HEK293 (cell line): Measurements from ENCODE around the gene APOC1.
A peak's percentile ranks its signal among the peaks of the same experiment; 100 is the strongest.

ENCODE experiments used
- CTCF ChIA-PET: fragments of 350-600 bp; formaldehyde crosslinking; extraction: SDS; loops from one replicate; lab custom pipeline; 2021; ENCODE audit warnings: antibody characterized with exemption; lab: Yijun Ruan, JAX
- POLR2A ChIA-PET: fragments of 300-600 bp; formaldehyde crosslinking; extraction: SDS; loops from one replicate; lab custom pipeline; 2020; ENCODE audit warnings: antibody characterized with exemption, inconsistent platforms; lab: Yijun Ruan, JAX
- H3K27ac ChIP-seq: fragments of 200-500 bp; sonication (Bioruptor generic); 2 replicates; pipeline ENCODE4 v1.5.1; 2014; ENCODE audit warnings: low read depth, low read length, control low read depth, inconsistent platforms; ENCODE audit errors: extremely low read depth
- H3K36me3 ChIP-seq, 2 experiments: fragments of 200-500 bp in 1 of 2; sonication (Bioruptor generic) in 1 of 2; 1 replicate in 1 of 2; 2 replicates in 1 of 2; pipeline ENCODE4 v1.5.1; 2014 to 2017; ENCODE audit warnings: inconsistent platforms in 2 of 2, low read length in 2 of 2; ENCODE audit not compliant: control insufficient read depth in 2 of 2, insufficient read depth in 1 of 2
- H3K4me1 ChIP-seq: fragments of 200-500 bp; sonication (Bioruptor generic); 2 replicates; pipeline ENCODE4 v1.5.1; 2014; ENCODE audit warnings: mild to moderate bottlenecking, low read length, inconsistent platforms; ENCODE audit not compliant: control insufficient read depth, insufficient read depth
- H3K4me3 ChIP-seq: 2 replicates; pipeline ENCODE4 v1.5.1; 2011; ENCODE audit warnings: low read depth, mild to moderate bottlenecking, control low read depth, low read length, moderate library complexity
- H3K9me3 ChIP-seq: fragments of 200-500 bp; sonication (Bioruptor generic); 2 replicates; pipeline ENCODE4 v1.5.1; 2014; ENCODE audit warnings: low read depth, low read length, inconsistent platforms; ENCODE audit not compliant: control insufficient read depth, insufficient read depth
- GLI2 ChIP-seq: fragments of 450-650 bp; formaldehyde crosslinking; IDR thresholded peaks from 2 replicates; pipeline ENCODE4; 2017; ENCODE audit warnings: missing biosample characterization, missing genetic modification characterization, low read depth, borderline replicate concordance
- GLIS1 ChIP-seq: fragments of 450-650 bp; formaldehyde crosslinking; IDR thresholded peaks from 2 replicates; pipeline ENCODE4 v1.5.1; 2016; ENCODE audit warnings: missing biosample characterization, missing genetic modification characterization
- GLIS2 ChIP-seq: fragments of 450-650 bp; formaldehyde crosslinking; IDR thresholded peaks from 2 replicates; pipeline ENCODE4 v1.5.1; 2016; ENCODE audit warnings: missing biosample characterization, missing genetic modification characterization
- HOXA7 ChIP-seq: sonication (generic); formaldehyde crosslinking; IDR thresholded peaks from 2 replicates; pipeline ENCODE4 v1.8.1; 2022; ENCODE audit warnings: missing genetic modification reagents, borderline replicate concordance
- KLF10 ChIP-seq: fragments of 450-650 bp; IDR thresholded peaks from 2 replicates; pipeline ENCODE4 v1.5.1; 2018; ENCODE audit warnings: missing biosample characterization, mild to moderate bottlenecking, missing genetic modification characterization
- OVOL3 ChIP-seq: fragments of 450-650 bp; formaldehyde crosslinking; IDR thresholded peaks from 2 replicates; pipeline ENCODE4 v1.5.1; 2016; ENCODE audit warnings: missing biosample characterization, missing genetic modification characterization
- ZBTB8A ChIP-seq: fragments of 450-650 bp; formaldehyde crosslinking; IDR thresholded peaks from 2 replicates; pipeline ENCODE4 v1.5.1; 2016; ENCODE audit warnings: missing biosample characterization, missing genetic modification characterization
- ZNF157 ChIP-seq: fragments of 450-650 bp; formaldehyde crosslinking; IDR thresholded peaks from 2 replicates; pipeline ENCODE4 v1.5.1; 2016; ENCODE audit warnings: missing biosample characterization, missing genetic modification characterization
- ZNF174 ChIP-seq: fragments of 450-650 bp; formaldehyde crosslinking; IDR thresholded peaks from 2 replicates; pipeline ENCODE4 v1.5.0; 2017; ENCODE audit warnings: missing biosample characterization, mild to moderate bottlenecking, missing genetic modification characterization
- ZNF335 ChIP-seq: fragments of 450-650 bp; formaldehyde crosslinking; conservative IDR thresholded peaks from 2 replicates; pipeline ENCODE4 v1.5.1; 2016; ENCODE audit warnings: missing biosample characterization, missing genetic modification characterization
- ZNF433 ChIP-seq: fragments of 450-650 bp; formaldehyde crosslinking; IDR thresholded peaks from 2 replicates; pipeline ENCODE4 v1.5.1; 2016; ENCODE audit warnings: missing biosample characterization, missing genetic modification characterization, low read depth
- ZNF561 ChIP-seq: fragments of 450-650 bp; IDR thresholded peaks from 2 replicates; pipeline ENCODE4 v1.5.1; 2018; ENCODE audit warnings: missing biosample characterization, missing genetic modification characterization, borderline replicate concordance
- ZNF623 ChIP-seq: fragments of 450-650 bp; formaldehyde crosslinking; IDR thresholded peaks from 2 replicates; pipeline ENCODE4 v1.5.1; 2016; ENCODE audit warnings: missing biosample characterization, missing genetic modification characterization
- ZNF768 ChIP-seq: fragments of 450-650 bp; formaldehyde crosslinking; IDR thresholded peaks from 2 replicates; pipeline ENCODE4 v1.5.1; 2018; ENCODE audit warnings: missing biosample characterization, mild to moderate bottlenecking, missing genetic modification characterization
- ZNF837 ChIP-seq: fragments of 450-650 bp; formaldehyde crosslinking; IDR thresholded peaks from 2 replicates; pipeline ENCODE4 v1.5.1; 2016; ENCODE audit warnings: missing biosample characterization, missing genetic modification characterization
- TF ChIP-seq, protein P1 (sequence below): fragments of 450-650 bp; formaldehyde crosslinking; IDR thresholded peaks from 2 replicates; pipeline ENCODE4 v1.5.1; 2016; ENCODE audit warnings: missing biosample characterization, missing genetic modification characterization
- TF ChIP-seq, protein P2 (sequence below): fragments of 450-650 bp; IDR thresholded peaks from 2 replicates; pipeline ENCODE4 v1.5.1; 2018; ENCODE audit warnings: missing biosample characterization, missing genetic modification characterization
- TF ChIP-seq, protein P3 (sequence below): fragments of 450-650 bp; formaldehyde crosslinking; IDR thresholded peaks from 2 replicates; pipeline ENCODE4; 2016; ENCODE audit warnings: missing biosample characterization, missing genetic modification characterization

The APOC1 gene

DNA sequence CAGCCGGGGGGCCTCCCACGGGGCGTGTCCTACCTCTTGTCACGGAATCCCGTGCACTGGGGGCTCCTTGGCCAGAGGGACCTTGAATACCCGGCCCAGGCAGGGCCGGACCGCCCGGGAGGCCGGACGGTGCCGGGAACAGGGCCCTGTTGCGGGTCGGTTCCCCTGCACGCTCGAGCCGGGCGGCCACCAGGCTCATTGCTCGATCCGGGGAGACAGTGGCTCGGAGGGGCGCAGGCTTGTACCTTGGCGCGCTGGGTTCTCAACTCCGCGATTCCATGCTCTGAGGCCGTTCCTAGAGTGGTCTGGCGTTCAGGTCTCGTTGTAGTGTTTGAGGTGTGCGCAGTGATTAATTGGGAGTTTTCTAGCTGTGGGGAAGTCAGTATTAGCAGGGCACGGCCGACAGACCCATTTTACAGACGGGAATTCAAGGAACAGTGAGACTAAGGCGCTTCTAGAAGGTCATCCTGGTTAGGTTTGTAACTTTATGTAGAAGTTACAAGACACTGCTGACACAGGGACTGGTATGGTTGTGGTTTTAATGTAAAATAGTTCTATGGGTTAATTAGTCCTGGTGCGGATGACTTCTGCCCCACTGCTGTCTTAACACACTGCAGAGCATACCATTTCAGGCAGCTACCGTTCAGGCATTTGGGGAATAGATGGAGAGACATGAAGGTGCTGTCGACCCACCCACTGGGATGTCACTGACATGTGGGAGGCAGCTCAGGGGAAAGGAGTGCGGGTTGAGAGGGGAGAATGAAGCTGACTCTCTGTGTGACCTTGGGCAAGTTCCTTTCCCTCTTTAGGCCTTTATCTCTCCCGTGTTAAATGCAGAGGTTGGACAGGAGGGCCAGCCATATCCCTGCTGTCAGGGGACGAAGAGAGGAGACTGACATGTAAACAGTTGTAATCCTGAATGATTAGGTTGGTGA, 41.4 kb downstream of the APOC1 start (continued):
- no peak for TF ChIP-seq ZNF561 (tag by site-specific recombination)
- no peak for TF ChIP-seq KLF10 (tag by site-specific recombination)
- no peak for TF ChIP-seq OVOL3 (tag by site-specific recombination)
- TF ChIP-seq ZNF433 (tag by site-specific recombination) = no peak
- TF ChIP-seq, protein P1, sequence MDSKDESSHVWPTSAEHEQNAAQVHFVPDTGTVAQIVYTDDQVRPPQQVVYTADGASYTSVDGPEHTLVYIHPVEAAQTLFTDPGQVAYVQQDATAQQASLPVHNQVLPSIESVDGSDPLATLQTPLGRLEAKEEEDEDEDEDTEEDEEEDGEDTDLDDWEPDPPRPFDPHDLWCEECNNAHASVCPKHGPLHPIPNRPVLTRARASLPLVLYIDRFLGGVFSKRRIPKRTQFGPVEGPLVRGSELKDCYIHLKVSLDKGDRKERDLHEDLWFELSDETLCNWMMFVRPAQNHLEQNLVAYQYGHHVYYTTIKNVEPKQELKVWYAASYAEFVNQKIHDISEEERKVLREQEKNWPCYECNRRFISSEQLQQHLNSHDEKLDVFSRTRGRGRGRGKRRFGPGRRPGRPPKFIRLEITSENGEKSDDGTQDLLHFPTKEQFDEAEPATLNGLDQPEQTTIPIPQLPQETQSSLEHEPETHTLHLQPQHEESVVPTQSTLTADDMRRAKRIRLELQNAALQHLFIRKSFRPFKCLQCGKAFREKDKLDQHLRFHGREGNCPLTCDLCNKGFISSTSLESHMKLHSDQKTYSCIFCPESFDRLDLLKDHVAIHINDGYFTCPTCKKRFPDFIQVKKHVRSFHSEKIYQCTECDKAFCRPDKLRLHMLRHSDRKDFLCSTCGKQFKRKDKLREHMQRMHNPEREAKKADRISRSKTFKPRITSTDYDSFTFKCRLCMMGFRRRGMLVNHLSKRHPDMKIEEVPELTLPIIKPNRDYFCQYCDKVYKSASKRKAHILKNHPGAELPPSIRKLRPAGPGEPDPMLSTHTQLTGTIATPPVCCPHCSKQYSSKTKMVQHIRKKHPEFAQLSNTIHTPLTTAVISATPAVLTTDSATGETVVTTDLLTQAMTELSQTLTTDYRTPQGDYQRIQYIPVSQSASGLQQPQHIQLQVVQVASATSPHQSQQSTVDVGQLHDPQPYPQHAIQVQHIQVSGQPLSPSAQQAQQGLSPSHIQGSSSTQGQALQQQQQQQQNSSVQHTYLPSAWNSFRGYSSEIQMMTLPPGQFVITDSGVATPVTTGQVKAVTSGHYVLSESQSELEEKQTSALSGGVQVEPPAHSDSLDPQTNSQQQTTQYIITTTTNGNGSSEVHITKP = peak; percentile 33
- TF ChIP-seq GLIS2 (tag by site-specific recombination) = peak; percentile 61; the same call in 1 of the 2 replicates
- TF ChIP-seq GLIS1 (tag by site-specific recombination) = peak; percentile 70
- TF ChIP-seq, all 188 proteins: peak for 7

DNA sequence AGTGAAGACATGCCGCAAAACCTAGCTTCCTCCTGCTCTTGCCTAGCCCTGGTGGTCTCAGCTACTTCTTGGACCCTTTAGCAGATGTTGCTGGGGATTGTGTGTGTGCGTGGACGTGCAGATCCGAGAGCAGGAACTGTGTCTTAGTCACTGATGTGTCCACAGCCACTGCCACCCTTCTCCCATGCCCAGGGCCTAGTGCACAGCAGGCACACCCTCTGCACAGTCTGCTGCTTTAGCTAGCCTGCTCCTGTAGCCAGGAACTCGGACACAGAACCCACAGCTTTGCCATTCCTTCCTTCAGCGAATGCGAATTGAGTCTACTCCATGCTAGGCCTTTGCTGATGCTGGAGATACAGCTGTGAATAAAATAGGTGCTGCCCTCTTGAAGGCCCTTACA, 43.1 kb downstream of the APOC1 start:
- no peak overlapping the region for H3K27ac ChIP-seq

DNA sequence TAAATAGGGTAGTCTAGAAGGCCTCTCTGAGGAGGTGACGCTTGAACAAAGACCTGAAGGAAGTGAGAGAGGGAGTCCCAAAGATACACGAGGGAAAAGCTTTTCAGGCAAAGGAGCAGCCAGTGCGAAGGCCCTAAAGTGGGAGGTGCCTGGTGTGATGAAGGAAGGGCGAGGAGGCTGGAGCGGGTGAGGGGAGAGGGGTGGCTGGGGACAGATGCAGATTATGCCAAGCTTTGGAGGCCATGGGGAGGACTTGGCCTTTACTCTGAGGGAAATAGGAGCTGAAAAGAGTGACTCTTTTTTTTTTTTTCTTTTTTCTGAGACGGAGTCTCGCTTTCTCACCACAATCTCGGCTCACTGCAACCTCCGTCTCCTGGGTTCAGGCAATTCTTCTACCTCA, 43.7 kb downstream of the APOC1 start:
- peaks cover 13% of the 10 kb centered on the region for H3K4me1 ChIP-seq
- peaks cover 26 to 46% of the 10 kb centered on the region in 2 experiments for H3K36me3 ChIP-seq
- H3K27ac ChIP-seq = no peak overlapping the region
- H3K9me3 ChIP-seq = no peaks in the 10 kb centered on the region
- no peak for TF ChIP-seq GLI2 (tag by site-specific recombination)
- TF ChIP-seq, protein P2, sequence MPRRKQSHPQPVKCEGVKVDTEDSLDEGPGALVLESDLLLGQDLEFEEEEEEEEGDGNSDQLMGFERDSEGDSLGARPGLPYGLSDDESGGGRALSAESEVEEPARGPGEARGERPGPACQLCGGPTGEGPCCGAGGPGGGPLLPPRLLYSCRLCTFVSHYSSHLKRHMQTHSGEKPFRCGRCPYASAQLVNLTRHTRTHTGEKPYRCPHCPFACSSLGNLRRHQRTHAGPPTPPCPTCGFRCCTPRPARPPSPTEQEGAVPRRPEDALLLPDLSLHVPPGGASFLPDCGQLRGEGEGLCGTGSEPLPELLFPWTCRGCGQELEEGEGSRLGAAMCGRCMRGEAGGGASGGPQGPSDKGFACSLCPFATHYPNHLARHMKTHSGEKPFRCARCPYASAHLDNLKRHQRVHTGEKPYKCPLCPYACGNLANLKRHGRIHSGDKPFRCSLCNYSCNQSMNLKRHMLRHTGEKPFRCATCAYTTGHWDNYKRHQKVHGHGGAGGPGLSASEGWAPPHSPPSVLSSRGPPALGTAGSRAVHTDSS = no peak
- no peak for TF ChIP-seq ZNF837 (tag by site-specific recombination)
- TF ChIP-seq ZNF174 (tag by site-specific recombination) = no peak
- TF ChIP-seq HOXA7 (CRISPR knock-in tag) = no peak
- TF ChIP-seq ZBTB8A (tag by site-specific recombination) = 0 out of 2 replicates have a peak, but pooled peaks have one; percentile 30
- TF ChIP-seq ZNF157 (tag by site-specific recombination) = no peak
- peak; percentile 81 for TF ChIP-seq ZNF335 (tag by site-specific recombination)
- no peak for TF ChIP-seq ZNF768 (tag by site-specific recombination)
- no peak for TF ChIP-seq ZNF623 (tag by site-specific recombination)
- POLR2A ChIA-PET = interaction anchor here (1.5 kb wide), 1 partner anchor 44 kb away, joined by 4 read pairs; no protein-coding TSS in a partner anchor
- CTCF ChIA-PET = interaction anchor here (0.7 kb wide), 1 partner anchor 21 kb away, joined by 4 read pairs; no protein-coding TSS in a partner anchor
- no peak overlapping the region for H3K4me3 ChIP-seq

More for the DNA sequence above, 43.1 kb downstream of the APOC1 start:
- H3K4me1 ChIP-seq = peaks cover 13% of the 10 kb centered on the region
- ChIA-PET CTCF (interaction anchor here (0.5 to 1.0 kb wide), 2 partner anchors 60 to 102 kb away, joined by 3 read pairs; no protein-coding TSS in a partner anchor), POLR2A (interaction anchor here (0.5 to 1.5 kb wide), 3 partner anchors 44 to 520 kb away, joined by 4 to 7 read pairs (median 5); partner anchors contain the start of gene CLASRP)
- peaks cover 20 to 45% of the 10 kb centered on the region in 2 experiments for H3K36me3 ChIP-seq
- H3K9me3 ChIP-seq = no peaks in the 10 kb centered on the region
- TF ChIP-seq, protein P3, sequence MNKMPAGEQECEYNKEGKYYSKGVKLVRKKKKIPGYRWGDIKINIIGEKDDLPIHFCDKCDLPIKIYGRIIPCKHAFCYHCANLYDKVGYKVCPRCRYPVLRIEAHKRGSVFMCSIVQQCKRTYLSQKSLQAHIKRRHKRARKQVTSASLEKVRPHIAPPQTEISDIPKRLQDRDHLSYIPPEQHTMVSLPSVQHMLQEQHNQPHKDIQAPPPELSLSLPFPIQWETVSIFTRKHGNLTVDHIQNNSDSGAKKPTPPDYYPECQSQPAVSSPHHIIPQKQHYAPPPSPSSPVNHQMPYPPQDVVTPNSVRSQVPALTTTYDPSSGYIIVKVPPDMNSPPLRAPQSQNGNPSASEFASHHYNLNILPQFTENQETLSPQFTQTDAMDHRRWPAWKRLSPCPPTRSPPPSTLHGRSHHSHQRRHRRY (tag by site-specific recombination) = no peak
- no peak for TF ChIP-seq KLF10 (tag by site-specific recombination)
- H3K4me3 ChIP-seq = no peak overlapping the region
